Muscle of leg (tissue), 11 donors: ENCODE data around the gene TAF3. TPM values are rescaled to one million over a fixed set of nuclear protein-coding genes. Genes with fewer than 3 reads are reported as not detected.

Source experiments
- DNase-seq: peaks from one replicate; pipeline ENCODE4 v3.0.0; 2013
- H3K27ac ChIP-seq: one replicate; pipeline ENCODE4 v1.5.1; 2013; ENCODE audit warnings: mild to moderate bottlenecking, low read length, control low read depth
- H3K27me3 ChIP-seq: one replicate; pipeline ENCODE4 v1.6.1; 2013; ENCODE audit warnings: low read length; ENCODE audit not compliant: control insufficient read depth, insufficient read depth
- H3K36me3 ChIP-seq: one replicate; pipeline ENCODE4 v1.6.1; 2013; ENCODE audit warnings: low read length; ENCODE audit not compliant: control insufficient read depth, insufficient read depth
- H3K4me1 ChIP-seq: one replicate; pipeline ENCODE4 v1.6.1; 2013; ENCODE audit warnings: low read length; ENCODE audit not compliant: control insufficient read depth, insufficient read depth
- H3K4me3 ChIP-seq: one replicate; pipeline ENCODE4 v1.5.1; 2013; ENCODE audit warnings: low read length, control low read depth
- H3K9me3 ChIP-seq: replicated peaks from 2 replicates; pipeline ENCODE4 v1.6.1; 2013; ENCODE audit warnings: low read depth, low read length; ENCODE audit not compliant: control insufficient read depth
- WGBS: methylation state at CpG from one replicate; pipeline ENCODE4 v1.1.5; 2013; ENCODE audit warnings: missing lambda C conversion rate; ENCODE audit not compliant: insufficient coverage; 5-methylcytosine and 5-hydroxymethylcytosine counted together
- polyA plus RNA-seq, 8 donors: library from polyadenylated mRNA; unstranded; fragments of 120-200 nt; gene quantifications; one replicate each; pipeline versions ENCODE4 v1.2.1 to v1.2.3, GENCODE V29; 2013; ENCODE audit warnings: inconsistent platforms in 1 of 8, low replicate concordance in 1 of 8; ENCODE audit not compliant: insufficient read length in 8 of 8, insufficient read depth in 1 of 8
- total RNA-seq: library from RNA; stranded (reverse); fragments of 120-200 nt; gene quantifications from one replicate; pipeline ENCODE4 v1.2.4, GENCODE V29; 2013

The TAF3 gene
- total and polyA plus RNA-seq, 9 donors = 2.0 to 7.4 (median 6.4) TPM

DNA sequence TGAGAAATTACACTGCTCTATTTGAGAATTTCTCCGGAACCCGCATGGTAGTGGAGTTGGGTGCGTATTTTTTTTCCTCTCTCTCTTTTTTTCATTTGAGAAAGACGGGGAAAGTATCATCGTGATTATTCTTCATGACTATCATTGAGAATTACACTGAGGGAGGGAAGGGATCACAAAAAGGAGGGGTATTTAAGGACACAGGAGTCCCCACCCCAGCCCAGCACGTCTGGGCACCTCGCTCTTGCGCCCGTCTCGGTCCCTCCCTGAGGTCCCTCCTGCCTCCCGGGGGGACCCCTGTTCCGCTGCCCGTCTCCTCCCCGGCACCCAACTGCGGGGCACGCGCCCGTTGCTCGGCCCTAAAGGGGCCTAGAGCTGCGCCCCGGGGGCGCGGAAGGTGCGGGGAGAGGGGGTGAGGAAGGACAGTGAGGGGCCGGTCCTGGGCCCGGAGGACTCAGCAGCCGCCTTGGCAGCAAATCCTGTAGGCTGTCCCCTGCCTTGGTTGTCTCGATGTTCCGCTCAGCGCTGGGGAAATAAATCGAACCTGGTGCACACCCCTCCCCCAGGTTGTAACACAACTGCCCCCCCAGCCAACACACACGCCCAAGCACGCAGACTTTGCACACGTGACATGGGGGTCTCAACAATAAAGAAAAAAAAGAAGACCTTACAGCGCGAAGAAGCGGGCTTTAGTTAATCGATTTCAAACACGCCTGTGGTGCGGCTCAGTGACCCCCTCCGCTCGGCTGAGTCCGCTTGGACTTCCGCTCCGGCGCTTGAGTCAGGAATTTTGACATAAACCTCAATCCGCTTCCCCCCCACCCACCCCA, 217.6 kb downstream of the TAF3 start:
- Histone ChIP-seq H3K4me3 (no peak overlapping the region), H3K36me3 (no peaks in the 10 kb centered on the region), H3K27ac (no peak overlapping the region), H3K4me1 (peaks cover 27% of the 10 kb centered on the region), H3K9me3 (no peaks in the 10 kb centered on the region), H3K27me3 (peaks cover 98% of the 10 kb centered on the region)
- WGBS = 0% methylated on average over 17 of the region's 47 CpGs
- DNase-seq = no peak

DNA sequence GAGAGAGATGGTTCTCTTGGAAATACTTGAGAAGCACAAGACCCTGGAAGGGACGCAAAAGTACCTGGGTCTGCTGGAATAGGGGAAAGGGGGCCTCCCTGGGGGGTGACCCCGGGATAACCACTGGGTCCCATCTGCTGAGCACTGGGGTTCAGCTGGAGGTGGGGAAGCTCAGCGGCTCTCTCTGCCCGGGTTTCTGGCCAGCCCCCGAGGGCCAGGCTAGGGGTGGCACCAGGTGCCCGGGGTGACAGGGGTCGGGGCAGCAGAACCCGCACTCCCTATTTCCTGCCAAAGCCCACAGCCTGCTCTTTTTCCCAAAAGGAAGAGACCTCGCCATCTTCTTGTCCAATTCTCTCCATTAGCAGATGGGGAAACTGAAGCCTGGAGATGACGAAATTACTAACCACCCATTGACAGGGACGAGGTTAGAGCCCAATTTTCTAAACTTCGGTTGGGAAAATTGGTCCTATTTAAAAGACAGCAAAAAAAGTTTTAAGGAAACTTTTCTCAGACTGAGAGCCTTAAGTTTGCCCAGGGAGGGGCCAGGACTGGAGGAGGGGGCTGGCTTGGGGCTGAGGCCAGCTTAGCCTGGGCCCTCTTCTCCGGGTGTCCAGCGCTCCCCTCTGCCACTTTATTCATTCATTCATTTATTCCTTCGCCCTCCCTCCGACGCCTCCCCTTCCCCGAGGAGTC, 218.3 kb downstream of the TAF3 start:
- H3K4me3 ChIP-seq = no peak overlapping the region
- H3K27ac ChIP-seq = no peak overlapping the region
- WGBS = 5% methylated on average over 8 of the region's 18 CpGs
- no peaks in the 10 kb centered on the region for H3K36me3 ChIP-seq
- DNase-seq = no peak
- no peaks in the 10 kb centered on the region for H3K9me3 ChIP-seq
- H3K4me1 ChIP-seq = peaks cover 27% of the 10 kb centered on the region
- peaks cover 95% of the 10 kb centered on the region for H3K27me3 ChIP-seq

DNA sequence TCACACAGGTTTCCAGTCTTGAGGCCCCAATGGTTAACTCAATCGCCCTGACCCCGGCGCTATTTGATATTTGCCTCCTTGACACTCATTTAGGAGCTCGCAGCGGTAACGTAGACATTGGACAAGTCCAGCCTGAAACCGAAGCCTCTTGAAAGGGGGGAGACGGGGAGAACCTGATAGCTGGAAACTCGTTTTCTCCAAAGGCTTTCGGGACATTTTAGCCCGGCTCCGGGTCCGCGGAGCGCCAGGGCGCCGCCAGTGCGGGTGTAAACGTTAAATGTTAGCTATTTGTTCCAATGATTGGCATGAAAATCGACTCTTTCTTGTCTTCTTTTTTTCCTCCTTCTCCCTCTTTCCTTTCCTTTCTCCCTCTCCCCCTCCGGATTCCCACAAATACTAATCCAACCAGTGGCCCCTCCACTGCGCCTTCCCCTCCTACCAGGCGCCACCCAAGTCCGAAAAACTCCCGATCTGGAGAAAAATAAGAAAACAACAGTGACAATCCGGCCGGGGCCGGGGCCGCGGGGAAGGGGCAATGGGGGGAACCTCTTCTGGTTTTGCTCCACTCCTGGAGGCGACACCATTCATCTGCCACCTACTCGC, 219.0 kb downstream of the TAF3 start:
- no peak for DNase-seq
- H3K36me3 ChIP-seq = no peaks in the 10 kb centered on the region
- peaks cover 27% of the 10 kb centered on the region for H3K4me1 ChIP-seq
- no peak overlapping the region for H3K4me3 ChIP-seq
- H3K9me3 ChIP-seq = no peaks in the 10 kb centered on the region
- peaks cover 95% of the 10 kb centered on the region for H3K27me3 ChIP-seq
- no peak overlapping the region for H3K27ac ChIP-seq
- 4% methylated on average over 12 of the region's 32 CpGs for WGBS

DNA sequence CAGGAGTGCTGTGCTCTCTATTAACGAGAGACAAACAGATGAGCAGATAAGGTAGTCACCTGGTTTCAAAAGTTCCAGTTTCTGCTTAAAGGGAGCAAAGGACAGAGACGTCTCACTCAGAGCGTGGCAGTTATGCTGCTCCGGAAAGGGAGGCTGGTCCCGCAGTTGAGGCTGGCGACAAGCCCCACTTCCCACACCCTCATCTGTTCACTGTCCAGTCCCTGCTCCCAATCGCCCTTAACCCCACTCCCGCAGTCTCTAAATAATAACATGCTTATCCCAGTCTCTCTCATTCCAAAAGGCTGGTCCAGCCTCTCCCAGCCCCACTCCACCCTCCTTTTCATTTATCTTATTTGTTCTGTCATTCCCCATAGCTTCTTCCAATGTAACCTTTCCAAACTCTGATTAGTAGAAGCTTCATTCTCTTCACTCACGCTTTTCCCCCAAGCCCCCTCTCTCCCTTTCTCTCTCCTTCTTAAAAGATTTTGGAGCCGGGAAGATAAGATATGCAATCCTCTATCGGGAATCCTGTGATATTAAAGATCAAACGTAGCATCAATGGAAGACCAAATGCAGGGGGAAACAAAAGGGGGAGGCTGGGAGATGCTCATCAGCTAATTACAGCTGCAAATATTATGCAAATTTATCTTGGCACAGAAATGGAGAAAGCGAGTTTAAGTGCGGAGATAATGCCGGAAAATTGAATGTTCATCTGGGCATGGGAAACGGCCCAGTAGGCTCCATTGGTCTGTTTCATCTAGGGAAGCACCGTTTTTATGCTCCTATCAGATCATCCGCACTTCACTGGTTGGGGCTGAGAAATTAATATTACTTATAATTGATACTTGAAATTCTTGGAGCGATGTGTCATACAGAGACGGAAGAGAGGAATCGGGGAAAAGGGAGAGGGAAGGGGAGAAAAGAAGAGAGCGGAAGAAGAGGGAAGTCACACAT, 219.9 kb downstream of the TAF3 start:
- 0% methylated on average over 8 of the region's 22 CpGs for WGBS
- H3K9me3 ChIP-seq = no peaks in the 10 kb centered on the region
- peaks cover 95% of the 10 kb centered on the region for H3K27me3 ChIP-seq
- no peak overlapping the region for H3K27ac ChIP-seq
- no peak overlapping the region for H3K4me3 ChIP-seq
- H3K36me3 ChIP-seq = no peaks in the 10 kb centered on the region
- H3K4me1 ChIP-seq = peaks cover 30% of the 10 kb centered on the region
- no peak for DNase-seq

DNA sequence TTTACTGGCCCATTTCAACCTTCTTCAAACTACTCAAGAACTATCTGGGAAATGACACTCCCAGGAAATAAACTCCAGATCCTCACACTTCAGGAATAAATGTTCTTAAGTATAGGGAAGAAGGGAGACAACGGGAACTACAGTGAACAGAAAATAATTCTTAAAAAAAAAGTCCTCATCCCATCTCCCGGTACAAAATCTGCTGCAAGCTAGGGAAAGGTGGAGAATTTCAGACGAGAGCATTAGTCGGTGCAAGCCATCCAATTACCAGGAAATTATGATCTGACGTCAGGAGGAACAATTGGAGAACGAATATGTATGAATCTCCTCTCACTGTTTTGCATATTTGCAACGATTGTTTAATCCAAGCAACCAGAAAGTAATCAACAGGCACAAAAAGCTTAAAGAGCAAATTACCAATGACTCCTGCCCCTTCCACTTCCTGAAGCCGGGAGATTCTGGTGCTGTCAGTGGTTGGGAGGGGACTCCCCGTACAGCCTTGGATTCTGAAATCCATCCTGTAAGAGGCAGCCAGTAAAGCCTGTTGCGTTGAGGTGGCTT, 221.1 kb downstream of the TAF3 start:
- 0% methylated on average over 1 of the region's 10 CpGs for WGBS
- Histone ChIP-seq H3K9me3 (no peaks in the 10 kb centered on the region), H3K4me3 (no peak overlapping the region), H3K36me3 (no peaks in the 10 kb centered on the region), H3K27ac (no peak overlapping the region), H3K27me3 (peaks cover 95% of the 10 kb centered on the region), H3K4me1 (peaks cover 26% of the 10 kb centered on the region)
- DNase-seq = no peak

DNA sequence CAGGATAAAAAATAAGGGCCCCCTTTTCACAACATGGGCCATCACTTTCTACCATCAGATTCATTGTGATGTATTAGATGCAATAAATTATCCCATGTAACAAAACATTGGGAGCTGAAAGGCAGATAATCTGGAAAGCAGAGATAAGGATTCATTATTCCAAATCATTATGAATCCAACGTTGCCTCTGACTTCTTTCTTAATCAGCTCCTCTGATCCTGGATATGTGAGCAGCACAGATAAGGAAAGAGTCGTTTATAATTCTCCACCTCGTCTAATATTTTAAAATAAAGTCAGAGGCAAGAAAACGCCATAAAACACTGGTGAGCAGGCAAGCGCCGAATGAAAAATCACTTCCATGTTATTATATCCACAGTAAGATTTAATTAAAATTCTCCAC, 222.3 kb downstream of the TAF3 start:
- Histone ChIP-seq H3K27me3 (peaks cover 95% of the 10 kb centered on the region), H3K4me3 (no peak overlapping the region), H3K4me1 (peaks cover 31% of the 10 kb centered on the region), H3K36me3 (no peaks in the 10 kb centered on the region), H3K27ac (no peak overlapping the region), H3K9me3 (no peaks in the 10 kb centered on the region)
- DNase-seq = no peak
- WGBS = no CpG with 5 or more reads among the region's 6 CpGs

DNA sequence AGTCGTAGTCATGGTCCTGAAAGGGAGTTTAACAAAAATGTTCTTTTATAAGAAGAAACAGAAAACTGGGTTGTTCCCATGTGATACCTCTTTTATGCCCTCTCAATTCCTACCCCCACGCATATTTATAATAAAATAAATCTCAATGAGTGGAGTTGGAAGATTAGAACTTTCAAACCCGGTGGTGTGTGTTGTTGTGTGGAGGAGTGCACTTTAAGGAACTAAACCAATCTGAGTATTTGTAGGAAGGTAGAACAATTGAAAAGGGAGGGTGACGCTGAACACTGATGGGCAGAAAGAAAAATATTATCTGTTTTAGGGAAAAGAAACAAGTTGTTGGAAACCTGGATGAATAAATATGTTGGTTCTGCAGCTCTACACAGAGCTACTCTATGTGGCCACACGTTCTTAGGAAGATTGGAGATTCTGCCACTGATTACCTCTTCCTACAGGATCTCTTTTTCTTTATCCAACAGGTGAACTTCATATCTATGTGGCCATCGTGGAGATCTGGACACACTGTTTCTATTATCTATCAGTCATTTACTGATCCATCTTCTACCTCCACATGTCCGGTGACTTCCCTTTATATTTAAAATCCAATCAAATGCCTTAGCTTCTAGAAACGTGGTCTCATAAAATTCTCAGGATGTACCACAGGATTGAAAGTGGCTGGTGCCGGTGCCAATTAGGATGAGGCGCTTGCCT, 223.1 kb downstream of the TAF3 start:
- 0% methylated on average over 6 of the region's 10 CpGs for WGBS
- H3K4me3 ChIP-seq = no peak overlapping the region
- no peaks in the 10 kb centered on the region for H3K9me3 ChIP-seq
- no peak overlapping the region for H3K27ac ChIP-seq
- H3K36me3 ChIP-seq = no peaks in the 10 kb centered on the region
- DNase-seq = no peak
- peaks cover 95% of the 10 kb centered on the region for H3K27me3 ChIP-seq
- peaks cover 25% of the 10 kb centered on the region for H3K4me1 ChIP-seq

DNA sequence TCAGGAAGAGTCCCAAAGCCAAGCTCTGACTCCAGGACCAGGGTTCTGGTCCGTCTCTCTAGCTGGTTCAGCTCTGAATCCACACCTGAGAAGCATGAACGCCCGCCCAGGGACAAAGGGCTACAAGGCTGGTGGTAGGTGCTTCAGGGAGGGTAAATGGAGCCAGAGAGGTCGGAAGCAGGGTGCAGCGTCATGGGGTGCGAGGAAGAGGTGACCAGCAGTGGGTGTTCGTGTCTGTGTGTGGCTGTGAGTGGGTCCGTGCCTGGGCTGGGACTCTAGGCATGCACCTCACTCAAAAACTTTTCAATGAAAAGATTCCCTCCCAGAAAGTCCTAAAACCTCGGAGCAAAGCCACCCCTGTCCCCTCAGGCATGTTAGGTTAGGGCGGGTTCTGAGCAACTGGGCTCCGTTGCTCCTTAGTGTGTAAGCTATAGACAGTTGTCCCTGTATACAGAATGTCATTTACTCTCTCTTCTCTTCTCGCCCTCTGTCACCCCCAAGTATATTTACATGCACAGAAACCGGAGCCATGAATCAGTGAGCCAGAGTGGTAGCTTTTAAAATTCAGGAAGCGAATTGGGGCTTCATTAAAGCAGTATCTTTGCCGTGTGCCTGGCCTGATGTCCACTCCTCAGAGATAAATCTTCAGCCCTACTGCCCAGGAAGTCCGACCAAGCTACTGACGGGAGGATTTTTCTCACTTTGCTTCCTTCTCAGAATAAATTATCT, 223.9 kb downstream of the TAF3 start:
- peaks cover 24% of the 10 kb centered on the region for H3K4me1 ChIP-seq
- WGBS = 2% methylated on average over 7 of the region's 17 CpGs
- no peak for DNase-seq
- no peaks in the 10 kb centered on the region for H3K9me3 ChIP-seq
- H3K4me3 ChIP-seq = no peak overlapping the region
- no peaks in the 10 kb centered on the region for H3K36me3 ChIP-seq
- no peak overlapping the region for H3K27ac ChIP-seq
- H3K27me3 ChIP-seq = peaks cover 95% of the 10 kb centered on the region
